GM21423 (cell line): ENCODE measurements around the gene CASP4.

ENCODE experiments used
- ATAC-seq: cut with Tn5 transposase; IDR thresholded peaks from one replicate; pipeline ENCODE4 v1.9.1; 2021; ENCODE audit warnings: mild to moderate bottlenecking, moderate library complexity; ENCODE audit not compliant: unreplicated experiment

Gene CASP4

DNA sequence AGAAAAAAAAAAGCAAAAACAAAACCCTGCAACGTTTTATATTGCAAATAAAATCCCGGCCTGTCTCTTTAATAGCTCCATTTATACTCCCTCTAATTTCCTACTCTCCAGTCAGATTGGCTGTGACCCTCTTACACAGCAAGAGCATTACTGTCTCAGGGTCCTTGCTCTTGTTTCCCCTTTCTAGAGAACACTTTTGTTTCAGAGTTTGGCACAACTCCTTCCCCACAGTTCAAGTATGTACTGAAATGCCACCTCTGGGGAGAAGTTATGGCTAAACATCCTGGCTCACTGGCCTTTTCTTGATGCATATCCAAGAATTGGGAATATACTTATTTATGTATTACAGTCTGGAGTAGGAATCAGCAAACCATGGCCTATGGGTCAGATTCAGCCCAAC, 72.7 kb downstream of the CASP4 start:
- no peak for ATAC-seq

- no peak for ATAC-seq
Measured at GRCh38 chr11:104893876-104894275, 74.5 kb downstream of the CASP4 start.
